ENCODE data around the gene TMEM131L.

GRCh38 chr4:153494562-153494961 is 28.4 kb downstream of the TMEM131L start:
- TF ChIP-seq EZH2 (IDR thresholded peaks at IDR 0.05; ENCODE audit: insufficient read depth, low read length), result no peak
- TF ChIP-seq CTCF (IDR thresholded peaks at IDR 0.05; ENCODE audit: insufficient read depth, low read depth, low read length), result no peak

All from astrocyte (in vitro differentiated cells and primary cell).